ENCODE measurements around the gene PHLPP1. TPM values are rescaled to one million over a fixed set of nuclear protein-coding genes. Genes with fewer than 3 reads are reported as not detected.
A peak's percentile ranks its signal among the peaks of the same experiment; 100 is the strongest.

The PHLPP1 gene
- total and polyA plus RNA-seq, 9 of the 15 experiments (the other 6 are each of a cell fraction or from before 2014, with no cell fraction given): 0.56 to 9.0 (median 4.5) TPM

DNA sequence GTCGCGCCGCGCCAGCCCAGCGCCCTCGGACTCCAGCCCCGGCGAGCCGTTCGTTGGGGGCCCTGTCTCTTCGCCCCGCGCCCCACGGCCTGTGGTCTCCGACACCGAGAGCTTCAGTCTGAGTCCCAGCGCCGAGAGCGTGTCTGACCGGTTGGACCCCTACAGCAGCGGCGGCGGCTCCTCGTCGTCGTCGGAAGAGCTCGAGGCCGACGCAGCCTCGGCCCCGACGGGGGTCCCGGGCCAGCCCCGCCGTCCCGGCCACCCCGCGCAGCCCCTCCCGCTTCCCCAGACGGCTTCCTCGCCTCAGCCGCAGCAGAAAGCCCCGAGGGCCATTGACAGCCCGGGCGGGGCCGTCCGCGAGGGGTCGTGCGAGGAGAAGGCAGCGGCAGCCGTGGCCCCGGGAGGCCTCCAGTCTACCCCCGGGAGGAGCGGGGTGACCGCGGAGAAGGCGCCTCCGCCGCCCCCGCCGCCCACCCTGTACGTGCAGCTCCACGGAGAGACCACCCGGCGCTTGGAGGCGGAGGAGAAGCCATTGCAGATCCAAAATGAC, 1.4 kb downstream of the PHLPP1 start (continued):
- no peak for TF ChIP-seq ARID1B (IDR thresholded peaks at IDR 0.05)
- TF ChIP-seq, protein P1, sequence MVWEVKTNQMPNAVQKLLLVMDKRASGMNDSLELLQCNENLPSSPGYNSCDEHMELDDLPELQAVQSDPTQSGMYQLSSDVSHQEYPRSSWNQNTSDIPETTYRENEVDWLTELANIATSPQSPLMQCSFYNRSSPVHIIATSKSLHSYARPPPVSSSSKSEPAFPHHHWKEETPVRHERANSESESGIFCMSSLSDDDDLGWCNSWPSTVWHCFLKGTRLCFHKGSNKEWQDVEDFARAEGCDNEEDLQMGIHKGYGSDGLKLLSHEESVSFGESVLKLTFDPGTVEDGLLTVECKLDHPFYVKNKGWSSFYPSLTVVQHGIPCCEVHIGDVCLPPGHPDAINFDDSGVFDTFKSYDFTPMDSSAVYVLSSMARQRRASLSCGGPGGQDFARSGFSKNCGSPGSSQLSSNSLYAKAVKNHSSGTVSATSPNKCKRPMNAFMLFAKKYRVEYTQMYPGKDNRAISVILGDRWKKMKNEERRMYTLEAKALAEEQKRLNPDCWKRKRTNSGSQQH (CRISPR knock-in tag; IDR thresholded peaks at IDR 0.05): no peak
- TF ChIP-seq, protein P2, sequence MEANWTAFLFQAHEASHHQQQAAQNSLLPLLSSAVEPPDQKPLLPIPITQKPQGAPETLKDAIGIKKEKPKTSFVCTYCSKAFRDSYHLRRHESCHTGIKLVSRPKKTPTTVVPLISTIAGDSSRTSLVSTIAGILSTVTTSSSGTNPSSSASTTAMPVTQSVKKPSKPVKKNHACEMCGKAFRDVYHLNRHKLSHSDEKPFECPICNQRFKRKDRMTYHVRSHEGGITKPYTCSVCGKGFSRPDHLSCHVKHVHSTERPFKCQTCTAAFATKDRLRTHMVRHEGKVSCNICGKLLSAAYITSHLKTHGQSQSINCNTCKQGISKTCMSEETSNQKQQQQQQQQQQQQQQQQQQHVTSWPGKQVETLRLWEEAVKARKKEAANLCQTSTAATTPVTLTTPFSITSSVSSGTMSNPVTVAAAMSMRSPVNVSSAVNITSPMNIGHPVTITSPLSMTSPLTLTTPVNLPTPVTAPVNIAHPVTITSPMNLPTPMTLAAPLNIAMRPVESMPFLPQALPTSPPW (CRISPR knock-in tag; IDR thresholded peaks at IDR 0.05): peak; percentile 39; the same call in 1 of the 2 replicates
- TF ChIP-seq KDM2B (CRISPR knock-in tag; IDR thresholded peaks at IDR 0.05): no peak
- no peak for TF ChIP-seq SRSF9 (IDR thresholded peaks at IDR 0.05; ENCODE audit: borderline replicate concordance, low read depth, low read length)
- TF ChIP-seq NFIC (IDR thresholded peaks at IDR 0.05): peak; percentile 37
- no peak for TF ChIP-seq TOE1 (IDR thresholded peaks at IDR 0.05; ENCODE audit: borderline replicate concordance)
- TF ChIP-seq TOE1 (CRISPR knock-in tag; IDR thresholded peaks at IDR 0.05; ENCODE audit: borderline replicate concordance, low read depth): no peak
- TF ChIP-seq FOXP4 (CRISPR knock-in tag; IDR thresholded peaks at IDR 0.05; ENCODE audit: borderline replicate concordance): no peak
- TF ChIP-seq ZNF518B (CRISPR knock-in tag; IDR thresholded peaks at IDR 0.05): no peak
- no peak for TF ChIP-seq ZNF133 (CRISPR knock-in tag; IDR thresholded peaks at IDR 0.05)
- peak; percentile 49; the same call in 1 of the 2 replicates for TF ChIP-seq RBFOX2 (IDR thresholded peaks at IDR 0.05; ENCODE audit: low read depth, low read length)
- TF ChIP-seq ZNF197 (CRISPR knock-in tag; IDR thresholded peaks at IDR 0.05; ENCODE audit: low read depth): no peak
- peak in 1 of 2 experiments; percentile 21; a peak in 1 of 4 replicates for TF ChIP-seq MAZ (CRISPR knock-in tag; conservative IDR thresholded peaks at IDR 0.05 in 1 of 2, IDR thresholded peaks at IDR 0.05 in 1 of 2)
- TF ChIP-seq NELFE (IDR thresholded peaks at IDR 0.05; ENCODE audit: insufficient read depth, insufficient read length): no peak
- TF ChIP-seq EGR1 (conservative IDR thresholded peaks at IDR 0.05): peak; percentile 23; the same call in 1 of the 2 replicates
- TF ChIP-seq ZFX (CRISPR knock-in tag; IDR thresholded peaks at IDR 0.05): peak; percentile 23; the same call in 1 of the 2 replicates
- TF ChIP-seq MAFF (IDR thresholded peaks at IDR 0.05; ENCODE audit: low read length): no peak
- TF ChIP-seq ZBTB7A (IDR thresholded peaks at IDR 0.05; ENCODE audit: borderline replicate concordance, control insufficient read depth, low read depth, low read length): 0 out of 2 replicates have a peak, but pooled peaks have one; percentile 6
- TF ChIP-seq ZNF76 (CRISPR knock-in tag; IDR thresholded peaks at IDR 0.05; ENCODE audit: borderline replicate concordance): no peak
